A549 (cell line): Measurements from ENCODE around the gene STAC. TPM values are rescaled to one million over a fixed set of nuclear protein-coding genes. Genes with fewer than 3 reads are reported as not detected.

Source experiments
- ATAC-seq, 2 experiments: fragments of 200-7000 bp in 1 of 2; fragments of >200 bp in 1 of 2; cut with Nextera tagmentation in 1 of 2; cut with Tn5 transposase in 1 of 2; 3 replicates each; pipeline versions ENCODE4 v1.8.0 to v1.9.1; 2018 to 2020; ENCODE audit warnings: mild to moderate bottlenecking in 1 of 2, moderate library complexity in 1 of 2
- CTCF ChIA-PET: fragments of 300-600 bp; sonication (Branson Sonifier 250); formaldehyde crosslinking; extraction: SDS; loops from one replicate; lab custom pipeline; 2021; ENCODE audit warnings: antibody characterized with exemption, inconsistent platforms; lab: Yijun Ruan, JAX
- POLR2A ChIA-PET: fragments of 350-600 bp; formaldehyde crosslinking; extraction: SDS; loops from one replicate; lab custom pipeline; 2021; ENCODE audit warnings: antibody characterized with exemption, inconsistent platforms; lab: Yijun Ruan, JAX
- DNase-seq, 2 experiments: peaks; one replicate each; pipeline versions ENCODE4 v3.0.0 to v3.0.0-alpha.2; 2011 to 2016; ENCODE audit warnings: low read depth in 1 of 2, low spot score in 1 of 2
- FAIRE-seq: peaks from 2 replicates; lab custom pipeline; 2011; peaks lifted over from hg19 to GRCh38; lab: Jason Lieb, UNC
- H3K27ac ChIP-seq, 2 experiments: fragments of >200 bp; sonication (Bioruptor Twin); formaldehyde crosslinking; 3 replicates each; pipeline ENCODE4 v1.5.1; 2016 to 2017
- H3K4me1 ChIP-seq: fragments of >200 bp; sonication (Bioruptor Twin); formaldehyde crosslinking; 3 replicates; pipeline ENCODE4 v1.6.1; 2016
- H3K4me2 ChIP-seq: fragments of >200 bp; sonication (Bioruptor Twin); formaldehyde crosslinking; 3 replicates; pipeline ENCODE4 v1.6.1; 2016
- H3K4me3 ChIP-seq: fragments of >200 bp; sonication (Bioruptor Twin); formaldehyde crosslinking; 3 replicates; pipeline ENCODE4 v1.5.1; 2016
- H3K9me3 ChIP-seq: fragments of >200 bp; sonication (Bioruptor Twin); formaldehyde crosslinking; 3 replicates; pipeline ENCODE4 v1.6.1; 2016
- BHLHE40 ChIP-seq: IDR thresholded peaks from 2 replicates; pipeline ENCODE4 v1.6.1; 2012; ENCODE audit warnings: low read depth, low read length, inconsistent platforms
- CBX8 ChIP-seq: fragments of 200-600 bp; sonication (generic); IDR thresholded peaks from 2 replicates; pipeline ENCODE4 v1.6.1; 2016
- CHD4 ChIP-seq: fragments of 200-600 bp; sonication (generic); IDR thresholded peaks from 2 replicates; pipeline ENCODE4 v1.6.1; 2016; ENCODE audit warnings: antibody characterized with exemption, mild to moderate bottlenecking, borderline replicate concordance
- EHF ChIP-seq: fragments of 250-450 bp; sonication (Bioruptor Pico); IDR thresholded peaks from 2 replicates; pipeline ENCODE4 v1.5.0; 2020; ENCODE audit warnings: mild to moderate bottlenecking
- ESRRA ChIP-seq: fragments of 150-350 bp; IDR thresholded peaks from 2 replicates; pipeline ENCODE4 v1.6.1; 2014; ENCODE audit warnings: mild to moderate bottlenecking, low read length, borderline replicate concordance
- FOSL2 ChIP-seq, 2 experiments: fragments of 450-650 bp in 1 of 2; fragments of >200 bp in 1 of 2; sonication (Bioruptor Twin) in 1 of 2; formaldehyde crosslinking; IDR thresholded peaks; 2 replicates each; pipeline versions ENCODE4 v1.5.0 to v1.6.1; 2016 to 2020; ENCODE audit warnings: mild to moderate bottlenecking in 1 of 2, moderate library complexity in 1 of 2
- FOXS1 ChIP-seq: fragments of 250-450 bp; sonication (Bioruptor Pico); IDR thresholded peaks from 2 replicates; pipeline ENCODE4 v1.5.0; 2020; ENCODE audit warnings: mild to moderate bottlenecking, moderate library complexity
- GATA3 ChIP-seq: IDR thresholded peaks from 2 replicates; pipeline ENCODE4 v1.6.1; 2012; ENCODE audit warnings: borderline replicate concordance
- HOXB5 ChIP-seq: fragments of 250-450 bp; sonication (Bioruptor Pico); IDR thresholded peaks from 2 replicates; pipeline ENCODE4 v1.5.0; 2020; ENCODE audit warnings: mild to moderate bottlenecking, moderate library complexity
- JUN ChIP-seq, 2 experiments: fragments of >200 bp; sonication (Bioruptor Twin); formaldehyde crosslinking; IDR thresholded peaks; 2 replicates in 1 of 2; 3 replicates in 1 of 2; pipeline ENCODE4 v1.6.1; 2016 to 2017
- MAZ ChIP-seq: fragments of 150-350 bp; IDR thresholded peaks from 2 replicates; pipeline ENCODE4 v1.6.1; 2014; ENCODE audit warnings: antibody characterized with exemption, low read depth, low read length, borderline replicate concordance
- NFE2L2 ChIP-seq: fragments of 150-350 bp; conservative IDR thresholded peaks from 2 replicates; pipeline ENCODE4 v1.6.1; 2014; ENCODE audit warnings: low read length
- RARB ChIP-seq: fragments of 250-450 bp; sonication (Bioruptor Pico); IDR thresholded peaks from 2 replicates; pipeline ENCODE4 v1.8.0; 2021; ENCODE audit warnings: mild to moderate bottlenecking, moderate library complexity
- RCOR1 ChIP-seq: fragments of 150-350 bp; IDR thresholded peaks from 2 replicates; pipeline ENCODE4 v1.6.1; 2014; ENCODE audit warnings: antibody characterized with exemption, low read length, low read depth
- RNF2 ChIP-seq: fragments of 200-600 bp; sonication (generic); IDR thresholded peaks from 2 replicates; pipeline ENCODE4 v1.6.1; 2016; ENCODE audit warnings: low read depth, mild to moderate bottlenecking, antibody characterized with exemption, moderate library complexity, borderline replicate concordance
- SREBF2 ChIP-seq: fragments of 450-650 bp; IDR thresholded peaks from 2 replicates; pipeline ENCODE4 v1.6.1; 2014; ENCODE audit warnings: mild to moderate bottlenecking, moderate library complexity
- TP53 ChIP-seq: fragments of 250-450 bp; sonication (Bioruptor Pico); IDR thresholded peaks from 2 replicates; pipeline ENCODE4 v1.5.0; 2021; ENCODE audit warnings: mild to moderate bottlenecking, moderate library complexity
- ZC3H11A ChIP-seq: fragments of 450-650 bp; IDR thresholded peaks from 2 replicates; pipeline ENCODE4 v1.6.1; 2014; ENCODE audit warnings: antibody characterized with exemption, mild to moderate bottlenecking
- ZFP36 ChIP-seq: fragments of 450-650 bp; IDR thresholded peaks from 2 replicates; pipeline ENCODE4 v1.6.1; 2014; ENCODE audit warnings: borderline replicate concordance; ENCODE audit not compliant: partially characterized antibody
- ZSCAN20 ChIP-seq: fragments of 250-450 bp; sonication (Bioruptor Pico); IDR thresholded peaks from 2 replicates; pipeline ENCODE4 v1.8.0; 2022; ENCODE audit warnings: mild to moderate bottlenecking, moderate library complexity
- WGBS: methylation state at CpG from one replicate; pipeline ENCODE4 v1.1.6; 2017; ENCODE audit errors: missing lambda C conversion rate; 5-methylcytosine and 5-hydroxymethylcytosine counted together
- polyA plus RNA-seq, 4 experiments: library from polyadenylated mRNA; depleted of rRNA in 3 of 4; stranded (reverse); fragments of >200 nt; fragmentation: RNase III in 1 of 4; extraction: RNeasy Plus Mini Kit Qiagen cat#74134 plus additional on column Dnase treatment in 1 of 4; gene quantifications; 2 replicates in 3 of 4; 3 replicates in 1 of 4; pipeline ENCODE4 v1.2.3, GENCODE V29; 2011 to 2017
- TF ChIP-seq, protein P1 (sequence below): fragments of 250-450 bp; sonication (Bioruptor Pico); IDR thresholded peaks from 2 replicates; pipeline ENCODE4 v1.5.0; 2020; ENCODE audit warnings: low read depth, mild to moderate bottlenecking, moderate library complexity
- TF ChIP-seq, protein P2 (sequence below): fragments of 450-650 bp; IDR thresholded peaks from 2 replicates; pipeline ENCODE4 v1.6.1; 2014; ENCODE audit warnings: antibody characterized with exemption
- TF ChIP-seq, protein P3 (sequence below): fragments of >200 bp; sonication (Bioruptor Twin); formaldehyde crosslinking; IDR thresholded peaks from 2 replicates; pipeline ENCODE4 v1.6.1; 2016
- TF ChIP-seq, protein P4 (sequence below): fragments of 200-600 bp; sonication (generic); IDR thresholded peaks from 2 replicates; pipeline ENCODE4 v1.6.1; 2016; ENCODE audit warnings: antibody characterized with exemption, mild to moderate bottlenecking, moderate library complexity
- TF ChIP-seq, protein P5 (sequence below): fragments of 150-350 bp; IDR thresholded peaks from 2 replicates; pipeline ENCODE4 v1.6.1; 2014; ENCODE audit warnings: low read depth, mild to moderate bottlenecking, low read length
- TF ChIP-seq, protein P6 (sequence below): fragments of >200 bp; sonication (Bioruptor Twin); formaldehyde crosslinking; IDR thresholded peaks from 3 replicates; pipeline ENCODE4 v1.5.1; 2016

Gene STAC
- polyA plus RNA-seq, 2 of the 4 experiments (the other 2 are of a cell fraction) = 2.2 to 3.4 TPM

DNA sequence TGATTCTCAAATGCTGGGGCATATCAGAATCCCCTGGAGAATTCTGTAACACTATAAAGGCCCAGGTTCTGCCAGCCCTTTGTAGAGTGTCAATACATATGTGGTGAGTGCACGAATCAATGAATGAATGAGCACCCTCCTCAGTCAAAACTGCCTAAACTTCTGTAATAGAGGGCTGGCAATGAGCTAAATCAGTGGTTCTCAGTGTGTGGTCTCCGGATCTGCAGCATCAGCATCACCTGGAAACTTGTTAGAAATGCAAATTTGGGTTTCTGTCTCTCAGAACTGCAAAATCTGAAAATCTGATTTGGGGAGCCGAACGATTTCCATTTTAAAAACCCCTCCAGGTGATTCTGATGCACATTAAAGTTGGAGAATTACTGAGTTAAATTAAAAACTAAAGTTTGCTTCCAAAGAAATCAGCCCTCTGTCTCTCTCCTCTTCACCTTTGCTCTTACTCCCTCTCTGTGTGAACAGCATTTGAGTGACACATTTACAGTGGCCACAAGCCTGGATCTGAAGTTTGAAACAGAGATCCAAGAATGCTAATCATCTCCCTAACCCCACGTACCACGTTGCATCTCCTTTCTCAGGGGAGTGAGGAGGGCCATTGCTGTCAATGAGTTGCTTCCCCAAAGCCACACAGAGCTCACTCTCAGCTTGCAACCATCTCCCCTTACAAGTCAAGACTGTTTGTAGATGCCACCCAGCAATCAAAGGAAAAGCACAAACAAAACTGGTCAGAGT lies 109.5 kb downstream of the STAC start:
- no peak for TF ChIP-seq FOXS1
- no peak for TF ChIP-seq FOSL2 (IDR thresholded peaks at IDR 0.05)
- no peak for TF ChIP-seq FOSL2 (CRISPR knock-in tag; IDR thresholded peaks at IDR 0.05)
- no peak for TF ChIP-seq CBX8
- TF ChIP-seq, protein P1, sequence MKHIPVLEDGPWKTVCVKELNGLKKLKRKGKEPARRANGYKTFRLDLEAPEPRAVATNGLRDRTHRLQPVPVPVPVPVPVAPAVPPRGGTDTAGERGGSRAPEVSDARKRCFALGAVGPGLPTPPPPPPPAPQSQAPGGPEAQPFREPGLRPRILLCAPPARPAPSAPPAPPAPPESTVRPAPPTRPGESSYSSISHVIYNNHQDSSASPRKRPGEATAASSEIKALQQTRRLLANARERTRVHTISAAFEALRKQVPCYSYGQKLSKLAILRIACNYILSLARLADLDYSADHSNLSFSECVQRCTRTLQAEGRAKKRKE = no peak
- TF ChIP-seq BHLHE40 = no peak
- TF ChIP-seq RNF2 = no peak
- no peak for TF ChIP-seq SREBF2
- TF ChIP-seq, protein P2, sequence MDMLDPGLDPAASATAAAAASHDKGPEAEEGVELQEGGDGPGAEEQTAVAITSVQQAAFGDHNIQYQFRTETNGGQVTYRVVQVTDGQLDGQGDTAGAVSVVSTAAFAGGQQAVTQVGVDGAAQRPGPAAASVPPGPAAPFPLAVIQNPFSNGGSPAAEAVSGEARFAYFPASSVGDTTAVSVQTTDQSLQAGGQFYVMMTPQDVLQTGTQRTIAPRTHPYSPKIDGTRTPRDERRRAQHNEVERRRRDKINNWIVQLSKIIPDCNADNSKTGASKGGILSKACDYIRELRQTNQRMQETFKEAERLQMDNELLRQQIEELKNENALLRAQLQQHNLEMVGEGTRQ = no peak
- TF ChIP-seq JUN (IDR thresholded peaks at IDR 0.05) = no peak
- no peak for TF ChIP-seq ZSCAN20 (CRISPR knock-in tag)
- no peak for TF ChIP-seq HOXB5 (CRISPR knock-in tag)
- TF ChIP-seq EHF (CRISPR knock-in tag) = no peak
- no peak for TF ChIP-seq GATA3
- no peak for TF ChIP-seq ESRRA
- TF ChIP-seq, protein P3, sequence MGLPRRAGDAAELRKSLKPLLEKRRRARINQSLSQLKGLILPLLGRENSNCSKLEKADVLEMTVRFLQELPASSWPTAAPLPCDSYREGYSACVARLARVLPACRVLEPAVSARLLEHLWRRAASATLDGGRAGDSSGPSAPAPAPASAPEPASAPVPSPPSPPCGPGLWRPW = no peak
- TF ChIP-seq NFE2L2 = no peak
- no peak for TF ChIP-seq TP53 (CRISPR knock-in tag)
- no peak for TF ChIP-seq ZC3H11A
- no peak for TF ChIP-seq CHD4
- TF ChIP-seq RARB (CRISPR knock-in tag) = no peak
- TF ChIP-seq, all 56 proteins: peak for 0
- ATAC-seq (no peak), FAIRE-seq (no peak), DNase-seq (no peak)
- Histone ChIP-seq H3K9me3 (no peaks in the 10 kb centered on the region), H3K4me1 (peaks cover 18% of the 10 kb centered on the region; the same call in 2 of the 3 replicates), H3K27ac (no peak overlapping the region), H3K4me3 (no peak overlapping the region), H3K4me2 (no peak overlapping the region)
- CTCF ChIA-PET = no interaction called here
- WGBS = 35% methylated on average over 6 of the region's 6 CpGs
- POLR2A ChIA-PET = no interaction called here

DNA sequence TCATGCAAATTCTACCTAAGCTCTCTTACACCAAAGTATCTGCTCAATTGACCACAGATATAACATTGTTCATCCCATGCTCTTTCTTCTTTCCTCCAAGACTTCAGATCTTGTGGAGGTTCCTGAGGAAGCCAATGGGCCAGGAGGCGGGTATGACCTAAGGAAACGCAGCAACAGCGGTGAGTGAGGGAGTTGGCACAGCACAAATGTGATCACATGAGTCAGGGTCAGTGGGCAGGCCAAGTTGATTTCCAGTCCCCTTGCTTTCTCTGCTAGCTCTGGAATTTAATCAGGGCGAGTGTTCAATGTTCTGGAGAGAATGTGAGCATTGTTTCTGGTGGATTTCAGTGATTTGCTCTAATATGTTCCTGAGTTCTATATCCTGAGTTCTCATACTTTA lies 112.7 kb downstream of the STAC start:
- peaks cover 18% of the 10 kb centered on the region; the same call in 2 of the 3 replicates for H3K4me1 ChIP-seq
- H3K27ac ChIP-seq = no peak overlapping the region
- CTCF ChIA-PET = interaction anchor here (1.2 kb wide), 1 partner anchor 207 kb away, joined by 5 read pairs; no protein-coding TSS in a partner anchor
- no peaks in the 10 kb centered on the region for H3K9me3 ChIP-seq
- FAIRE-seq (no peak), ATAC-seq (no peak), DNase-seq (no peak)
- POLR2A ChIA-PET = no interaction called here
- H3K4me3 ChIP-seq = no peak overlapping the region
- 86% methylated on average over 4 of the region's 4 CpGs for WGBS
- no peak overlapping the region for H3K4me2 ChIP-seq
- TF ChIP-seq, protein P4, sequence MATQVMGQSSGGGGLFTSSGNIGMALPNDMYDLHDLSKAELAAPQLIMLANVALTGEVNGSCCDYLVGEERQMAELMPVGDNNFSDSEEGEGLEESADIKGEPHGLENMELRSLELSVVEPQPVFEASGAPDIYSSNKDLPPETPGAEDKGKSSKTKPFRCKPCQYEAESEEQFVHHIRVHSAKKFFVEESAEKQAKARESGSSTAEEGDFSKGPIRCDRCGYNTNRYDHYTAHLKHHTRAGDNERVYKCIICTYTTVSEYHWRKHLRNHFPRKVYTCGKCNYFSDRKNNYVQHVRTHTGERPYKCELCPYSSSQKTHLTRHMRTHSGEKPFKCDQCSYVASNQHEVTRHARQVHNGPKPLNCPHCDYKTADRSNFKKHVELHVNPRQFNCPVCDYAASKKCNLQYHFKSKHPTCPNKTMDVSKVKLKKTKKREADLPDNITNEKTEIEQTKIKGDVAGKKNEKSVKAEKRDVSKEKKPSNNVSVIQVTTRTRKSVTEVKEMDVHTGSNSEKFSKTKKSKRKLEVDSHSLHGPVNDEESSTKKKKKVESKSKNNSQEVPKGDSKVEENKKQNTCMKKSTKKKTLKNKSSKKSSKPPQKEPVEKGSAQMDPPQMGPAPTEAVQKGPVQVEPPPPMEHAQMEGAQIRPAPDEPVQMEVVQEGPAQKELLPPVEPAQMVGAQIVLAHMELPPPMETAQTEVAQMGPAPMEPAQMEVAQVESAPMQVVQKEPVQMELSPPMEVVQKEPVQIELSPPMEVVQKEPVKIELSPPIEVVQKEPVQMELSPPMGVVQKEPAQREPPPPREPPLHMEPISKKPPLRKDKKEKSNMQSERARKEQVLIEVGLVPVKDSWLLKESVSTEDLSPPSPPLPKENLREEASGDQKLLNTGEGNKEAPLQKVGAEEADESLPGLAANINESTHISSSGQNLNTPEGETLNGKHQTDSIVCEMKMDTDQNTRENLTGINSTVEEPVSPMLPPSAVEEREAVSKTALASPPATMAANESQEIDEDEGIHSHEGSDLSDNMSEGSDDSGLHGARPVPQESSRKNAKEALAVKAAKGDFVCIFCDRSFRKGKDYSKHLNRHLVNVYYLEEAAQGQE = no peak
- TF ChIP-seq RCOR1 (no peak), NFE2L2 (no peak), ZC3H11A (no peak), ZFP36 (no peak), MAZ (no peak), HOXB5 (CRISPR knock-in tag) (no peak), SREBF2 (no peak)
- TF ChIP-seq, protein P5, sequence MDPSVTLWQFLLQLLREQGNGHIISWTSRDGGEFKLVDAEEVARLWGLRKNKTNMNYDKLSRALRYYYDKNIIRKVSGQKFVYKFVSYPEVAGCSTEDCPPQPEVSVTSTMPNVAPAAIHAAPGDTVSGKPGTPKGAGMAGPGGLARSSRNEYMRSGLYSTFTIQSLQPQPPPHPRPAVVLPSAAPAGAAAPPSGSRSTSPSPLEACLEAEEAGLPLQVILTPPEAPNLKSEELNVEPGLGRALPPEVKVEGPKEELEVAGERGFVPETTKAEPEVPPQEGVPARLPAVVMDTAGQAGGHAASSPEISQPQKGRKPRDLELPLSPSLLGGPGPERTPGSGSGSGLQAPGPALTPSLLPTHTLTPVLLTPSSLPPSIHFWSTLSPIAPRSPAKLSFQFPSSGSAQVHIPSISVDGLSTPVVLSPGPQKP = no peak
- TF ChIP-seq, protein P6, sequence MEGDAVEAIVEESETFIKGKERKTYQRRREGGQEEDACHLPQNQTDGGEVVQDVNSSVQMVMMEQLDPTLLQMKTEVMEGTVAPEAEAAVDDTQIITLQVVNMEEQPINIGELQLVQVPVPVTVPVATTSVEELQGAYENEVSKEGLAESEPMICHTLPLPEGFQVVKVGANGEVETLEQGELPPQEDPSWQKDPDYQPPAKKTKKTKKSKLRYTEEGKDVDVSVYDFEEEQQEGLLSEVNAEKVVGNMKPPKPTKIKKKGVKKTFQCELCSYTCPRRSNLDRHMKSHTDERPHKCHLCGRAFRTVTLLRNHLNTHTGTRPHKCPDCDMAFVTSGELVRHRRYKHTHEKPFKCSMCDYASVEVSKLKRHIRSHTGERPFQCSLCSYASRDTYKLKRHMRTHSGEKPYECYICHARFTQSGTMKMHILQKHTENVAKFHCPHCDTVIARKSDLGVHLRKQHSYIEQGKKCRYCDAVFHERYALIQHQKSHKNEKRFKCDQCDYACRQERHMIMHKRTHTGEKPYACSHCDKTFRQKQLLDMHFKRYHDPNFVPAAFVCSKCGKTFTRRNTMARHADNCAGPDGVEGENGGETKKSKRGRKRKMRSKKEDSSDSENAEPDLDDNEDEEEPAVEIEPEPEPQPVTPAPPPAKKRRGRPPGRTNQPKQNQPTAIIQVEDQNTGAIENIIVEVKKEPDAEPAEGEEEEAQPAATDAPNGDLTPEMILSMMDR = no peak
- TF ChIP-seq, protein P2 = no peak
- TF ChIP-seq, protein P3 = no peak
